Sigmoid colon (tissue), 7 donors: ENCODE data around the gene DNAJB14. TPM values are rescaled to one million over a fixed set of nuclear protein-coding genes. Genes with fewer than 3 reads are reported as not detected.
A peak's percentile ranks its signal among the peaks of the same experiment; 100 is the strongest.

ENCODE experiments used
- DNase-seq: peaks from one replicate; pipeline ENCODE4 v3.0.0-alpha.2; 2019
- H3K27ac ChIP-seq, 4 donors: fragments of 200-600 bp; sonication (generic); one replicate each; pipeline ENCODE4 v1.5.1; 2016 to 2019; ENCODE audit warnings: mild to moderate bottlenecking in 1 of 4
- H3K27me3 ChIP-seq, 3 donors: fragments of 200-600 bp; sonication (generic); one replicate each; pipeline ENCODE4 v1.5.1; 2019; ENCODE audit warnings: mild to moderate bottlenecking in 1 of 3
- H3K36me3 ChIP-seq, 4 donors: fragments of 200-600 bp; sonication (generic); one replicate each; pipeline ENCODE4 v1.5.1; 2016 to 2019
- H3K4me1 ChIP-seq, 4 donors: fragments of 200-600 bp; sonication (generic); one replicate each; pipeline ENCODE4 v1.5.1; 2017 to 2019
- H3K4me3 ChIP-seq, 4 donors: fragments of 200-600 bp; sonication (generic); one replicate each; pipeline ENCODE4 v1.5.1; 2017 to 2019; ENCODE audit warnings: mild to moderate bottlenecking in 2 of 4, moderate library complexity in 1 of 4
- H3K9me3 ChIP-seq, 4 donors: fragments of 200-600 bp in 3 of 4; sonication (generic) in 3 of 4; one replicate each; pipeline versions ENCODE4 v1.5.1 to v1.6.1; 2013 to 2019
- EP300 ChIP-seq, 4 donors: sonication (generic); formaldehyde crosslinking; IDR thresholded peaks; one replicate each; pipeline ENCODE4 v1.6.1; 2017; ENCODE audit warnings: antibody characterized with exemption in 4 of 4
- POLR2A ChIP-seq, 2 donors: fragments of 450-650 bp; IDR thresholded peaks; one replicate each; pipeline ENCODE4 v1.6.1; 2016; ENCODE audit warnings: antibody characterized with exemption in 2 of 2, mild to moderate bottlenecking in 2 of 2, moderate library complexity in 2 of 2
- POLR2AphosphoS5 ChIP-seq, 4 donors: sonication (generic); formaldehyde crosslinking; IDR thresholded peaks; one replicate each; pipeline ENCODE4 v1.6.1; 2017; ENCODE audit warnings: antibody characterized with exemption in 4 of 4
- WGBS, 2 donors: extraction: QIAGEN DNeasy Blood & Tissue Kit; methylation state at CpG; one replicate each; pipeline ENCODE4 v1.1.7; 2013; 5-methylcytosine and 5-hydroxymethylcytosine counted together
- intact Hi-C: fragments of 100-400 bp; cut with DNase I; formaldehyde crosslinking; loops from one replicate; pipeline ENCODE4 v1.15.1; 2023
- polyA plus RNA-seq, 3 donors: library from polyadenylated mRNA; stranded (reverse); fragments of 200-250 nt; gene quantifications; one replicate each; pipeline ENCODE4 v1.2.3, GENCODE V29; 2013
- total RNA-seq, 4 donors: library from RNA; depleted of rRNA; stranded (reverse); fragments of >200 nt; gene quantifications; one replicate each; pipeline ENCODE4 v1.1.0, GENCODE V29; 2016
- TF ChIP-seq, protein P1 (sequence below), 4 experiments: fragments of 450-650 bp in 3 of 4; fragments of 200-600 bp in 1 of 4; IDR thresholded peaks; one replicate each; pipeline ENCODE4 v1.5.1; 2016 to 2019; ENCODE audit warnings: antibody characterized with exemption in 4 of 4, mild to moderate bottlenecking in 3 of 4, moderate library complexity in 2 of 4
- donor health status: healthy with polysubstance abuse.
- donor health status: Bipolar disorder and iron deficiency.
- donor health status: healthy.

The DNAJB14 gene
- total and polyA plus RNA-seq, 7 donors, result 9.0 to 53.9 (median 31.4) TPM

GRCh38 chr4:99860521-99860920 is 85.9 kb downstream of the DNAJB14 start:
- H3K27me3 ChIP-seq, result no peaks in the 10 kb centered on the region
- H3K27ac ChIP-seq, result no peak overlapping the region
- H3K4me1 ChIP-seq, result peaks cover 0 to 31% (median 23%) of the 10 kb centered on the region in 4 donors
- intact Hi-C loops, result no loop called here
- no peaks in the 10 kb centered on the region for H3K9me3 ChIP-seq
- H3K36me3 ChIP-seq, result no peaks in the 10 kb centered on the region
- no peak overlapping the region for H3K4me3 ChIP-seq
- WGBS, 2 donors, result 81 to 87% methylated on average over 2 of the region's 2 CpGs
- TF ChIP-seq, protein P1, sequence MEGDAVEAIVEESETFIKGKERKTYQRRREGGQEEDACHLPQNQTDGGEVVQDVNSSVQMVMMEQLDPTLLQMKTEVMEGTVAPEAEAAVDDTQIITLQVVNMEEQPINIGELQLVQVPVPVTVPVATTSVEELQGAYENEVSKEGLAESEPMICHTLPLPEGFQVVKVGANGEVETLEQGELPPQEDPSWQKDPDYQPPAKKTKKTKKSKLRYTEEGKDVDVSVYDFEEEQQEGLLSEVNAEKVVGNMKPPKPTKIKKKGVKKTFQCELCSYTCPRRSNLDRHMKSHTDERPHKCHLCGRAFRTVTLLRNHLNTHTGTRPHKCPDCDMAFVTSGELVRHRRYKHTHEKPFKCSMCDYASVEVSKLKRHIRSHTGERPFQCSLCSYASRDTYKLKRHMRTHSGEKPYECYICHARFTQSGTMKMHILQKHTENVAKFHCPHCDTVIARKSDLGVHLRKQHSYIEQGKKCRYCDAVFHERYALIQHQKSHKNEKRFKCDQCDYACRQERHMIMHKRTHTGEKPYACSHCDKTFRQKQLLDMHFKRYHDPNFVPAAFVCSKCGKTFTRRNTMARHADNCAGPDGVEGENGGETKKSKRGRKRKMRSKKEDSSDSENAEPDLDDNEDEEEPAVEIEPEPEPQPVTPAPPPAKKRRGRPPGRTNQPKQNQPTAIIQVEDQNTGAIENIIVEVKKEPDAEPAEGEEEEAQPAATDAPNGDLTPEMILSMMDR (IDR thresholded peaks at IDR 0.05), result no peak
- no peak for TF ChIP-seq EP300 (IDR thresholded peaks at IDR 0.05)
- no peak for TF ChIP-seq POLR2AphosphoS5 (IDR thresholded peaks at IDR 0.05)
- no peak for TF ChIP-seq POLR2A (IDR thresholded peaks at IDR 0.05)
- no peak for DNase-seq

- TF ChIP-seq POLR2AphosphoS5 (IDR thresholded peaks at IDR 0.05), result no peak
- TF ChIP-seq POLR2A (IDR thresholded peaks at IDR 0.05), result no peak
- no peak for TF ChIP-seq EP300 (IDR thresholded peaks at IDR 0.05)
- no peaks in the 10 kb centered on the region for H3K27me3 ChIP-seq
- intact Hi-C loops, result no loop called here
- no peaks in the 10 kb centered on the region for H3K36me3 ChIP-seq
- no peak overlapping the region for H3K27ac ChIP-seq
- 70 to 88% methylated on average over 2 of the region's 2 CpGs for WGBS, 2 donors
- no peaks in the 10 kb centered on the region for H3K9me3 ChIP-seq
- H3K4me3 ChIP-seq, result no peak overlapping the region
- DNase-seq, result no peak
- peaks cover 0 to 24% (median 15%) of the 10 kb centered on the region in 4 donors for H3K4me1 ChIP-seq
Observed at GRCh38 chr4:99859618-99860017, 86.8 kb downstream of the DNAJB14 start.

- TF ChIP-seq, protein P1 (IDR thresholded peaks at IDR 0.05), result no peak
- no peak for TF ChIP-seq EP300 (IDR thresholded peaks at IDR 0.05)
- TF ChIP-seq POLR2A (IDR thresholded peaks at IDR 0.05), result no peak
- TF ChIP-seq POLR2AphosphoS5 (IDR thresholded peaks at IDR 0.05), result no peak
- no peaks in the 10 kb centered on the region for H3K36me3 ChIP-seq
- intact Hi-C loops, result no loop called here
- no peak overlapping the region for H3K27ac ChIP-seq
- no peak overlapping the region for H3K4me3 ChIP-seq
- peaks cover 0 to 17% (median 7%) of the 10 kb centered on the region in 4 donors for H3K4me1 ChIP-seq
- no peaks in the 10 kb centered on the region for H3K9me3 ChIP-seq
- no peaks in the 10 kb centered on the region for H3K27me3 ChIP-seq
- DNase-seq, result no peak
- 60 to 76% methylated on average over 3 of the region's 3 CpGs for WGBS, 2 donors
Observed at GRCh38 chr4:99857307-99857706, 89.1 kb downstream of the DNAJB14 start.

GRCh38 chr4:99856166-99856565 is 90.3 kb downstream of the DNAJB14 start:
- H3K27ac ChIP-seq, result peak overlapping the region in 1 of 4 donors; percentile 9

DNA sequence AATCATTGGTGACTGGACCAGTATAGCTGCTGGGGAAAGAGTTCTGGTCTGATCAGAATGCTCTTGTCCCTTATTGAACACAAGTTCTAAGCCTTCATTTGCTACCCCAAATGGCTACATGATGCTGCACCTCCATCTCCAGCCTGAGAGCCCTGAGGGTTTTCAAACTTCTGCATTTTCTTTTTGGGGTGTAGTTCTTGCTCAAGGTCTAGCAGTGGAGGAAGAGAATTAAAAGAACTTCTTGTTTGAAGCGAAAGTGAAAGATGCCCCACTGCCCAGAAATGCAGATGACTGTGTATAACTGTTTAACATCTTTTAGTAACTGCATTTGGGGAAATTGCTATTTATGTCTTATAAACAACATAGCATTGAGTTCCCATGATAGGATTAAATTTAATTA is 90.7 kb downstream of the DNAJB14 start:
- no peaks in the 10 kb centered on the region for H3K36me3 ChIP-seq
- 53 to 87% methylated on average over 1 of the region's 1 CpG for WGBS, 2 donors
- H3K27ac ChIP-seq, result peak overlapping the region in 1 of 4 donors; percentile 9
- intact Hi-C loops, result no loop called here
- DNase-seq, result no peak
- H3K4me1 ChIP-seq, result peaks cover 0 to 4% (median 0%) of the 10 kb centered on the region in 4 donors
- no peak for TF ChIP-seq POLR2AphosphoS5 (IDR thresholded peaks at IDR 0.05)
- H3K4me3 ChIP-seq, result no peak overlapping the region
- no peaks in the 10 kb centered on the region for H3K27me3 ChIP-seq
- no peaks in the 10 kb centered on the region for H3K9me3 ChIP-seq

More at GRCh38 chr4:99856166-99856565, 90.3 kb downstream of the DNAJB14 start:
- Histone ChIP-seq H3K9me3 (no peaks in the 10 kb centered on the region), H3K27me3 (no peaks in the 10 kb centered on the region), H3K36me3 (no peaks in the 10 kb centered on the region), H3K4me1 (peaks cover 0 to 6% (median 1%) of the 10 kb centered on the region in 4 donors), H3K4me3 (no peak overlapping the region)
- TF ChIP-seq EP300 (IDR thresholded peaks at IDR 0.05) (no peak), POLR2AphosphoS5 (IDR thresholded peaks at IDR 0.05) (no peak), POLR2A (IDR thresholded peaks at IDR 0.05) (no peak)
- TF ChIP-seq, protein P1 (IDR thresholded peaks at IDR 0.05), result no peak
- intact Hi-C loops, result no loop called here
- WGBS, 2 donors, result 41 to 76% methylated on average over 1 of the region's 1 CpG
- no peak for DNase-seq

- WGBS, 2 donors, result 23 to 85% methylated on average over 1 of the region's 1 CpG
- intact Hi-C loops, result no loop called here
- Histone ChIP-seq H3K36me3 (no peaks in the 10 kb centered on the region), H3K9me3 (no peaks in the 10 kb centered on the region), H3K27ac (no peak overlapping the region), H3K27me3 (no peaks in the 10 kb centered on the region), H3K4me3 (no peak overlapping the region), H3K4me1 (peaks cover 0 to 4% (median 0%) of the 10 kb centered on the region in 4 donors)
- TF ChIP-seq, protein P1 (IDR thresholded peaks at IDR 0.05), result no peak
- TF ChIP-seq EP300 (IDR thresholded peaks at IDR 0.05), result no peak
- no peak for TF ChIP-seq POLR2A (IDR thresholded peaks at IDR 0.05)
- no peak for TF ChIP-seq POLR2AphosphoS5 (IDR thresholded peaks at IDR 0.05)
- no peak for DNase-seq
Observed at GRCh38 chr4:99853999-99854398, 92.4 kb downstream of the DNAJB14 start.
